GM20000 (cell line): ENCODE measurements around the gene TCIRG1.
A peak's percentile ranks its signal among the peaks of the same experiment; 100 is the strongest.

Experiments used
- DNase-seq: peaks from one replicate; pipeline ENCODE4 v3.0.0; 2012; ENCODE audit warnings: low spot score
- CTCF ChIP-seq: IDR thresholded peaks from 2 replicates; pipeline ENCODE4 v1.5.1; 2012; ENCODE audit warnings: mild to moderate bottlenecking, control low read depth; ENCODE audit errors: extremely low read depth, missing control alignments

TCIRG1 gene

GRCh38 chr11:67997475-67997921 is 41.3 kb upstream of the TCIRG1 start:
- no peak for DNase-seq
- TF ChIP-seq CTCF, result no peak

- no peak for DNase-seq
These were observed 40.4 kb upstream of the TCIRG1 start for GRCh38 chr11:67998150-67999045.

GRCh38 chr11:67999201-67999629 is 39.6 kb upstream of the TCIRG1 start:
- no peak for DNase-seq
- no peak for TF ChIP-seq CTCF

More at GRCh38 chr11:67998150-67999045, 40.4 kb upstream of the TCIRG1 start:
- no peak for TF ChIP-seq CTCF

GRCh38 chr11:67999704-68000103 is 39.1 kb upstream of the TCIRG1 start:
- DNase-seq, result no peak

GRCh38 chr11:68002575-68002937 is 36.3 kb upstream of the TCIRG1 start:
- no peak for TF ChIP-seq CTCF
- peak; percentile 58 for DNase-seq

More at GRCh38 chr11:67999704-68000103, 39.1 kb upstream of the TCIRG1 start:
- no peak for TF ChIP-seq CTCF

GRCh38 chr11:68002938-68003845 is 35.6 kb upstream of the TCIRG1 start:
- DNase-seq, result peak; percentile 83
- no peak for TF ChIP-seq CTCF
